ENCODE data around the gene CAB39.

- TF ChIP-seq CTCF (IDR thresholded peaks at IDR 0.05): no peak
- TF ChIP-seq POLR2AphosphoS5 (IDR thresholded peaks at IDR 0.05; ENCODE audit: low read depth, low read length): no peak
- no peak for TF ChIP-seq REST (IDR thresholded peaks at IDR 0.05; ENCODE audit: insufficient read depth in 1 of 2, low read depth in 2 of 2, low read length in 1 of 2)
- TF ChIP-seq SIN3A (IDR thresholded peaks at IDR 0.05; ENCODE audit: borderline replicate concordance, insufficient read depth, low read depth, low read length): no peak
Observed at GRCh38 chr2:230795856-230796255, 83.2 kb downstream of the CAB39 start.
